H1 (cell line): ENCODE data around the gene TNS4. TPM values are rescaled to one million over a fixed set of nuclear protein-coding genes. Genes with fewer than 3 reads are reported as not detected.

Experiments
- CHD2 ChIP-seq: IDR thresholded peaks from 2 replicates; pipeline ENCODE4 v1.6.1; 2012; ENCODE audit warnings: low read length, improper control_type of control experiment
- HDAC2 ChIP-seq, 2 experiments: fragments of 300-600 bp in 1 of 2; sonication (generic) in 1 of 2; IDR thresholded peaks; 2 replicates each; pipeline ENCODE4 v1.6.1; 2011 to 2012; ENCODE audit warnings: low read depth in 2 of 2, low read length in 2 of 2, mild to moderate bottlenecking in 2 of 2, moderate library complexity in 2 of 2, borderline replicate concordance in 1 of 2, inconsistent platforms in 1 of 2
- JUND ChIP-seq: IDR thresholded peaks from 2 replicates; pipeline ENCODE4 v1.6.1; 2011; ENCODE audit warnings: mild to moderate bottlenecking, improper control_type of control experiment, low read length
- POLR2A ChIP-seq, 2 experiments: IDR thresholded peaks; 1 replicate in 1 of 2; 2 replicates in 1 of 2; pipeline ENCODE4 v1.6.1; 2011; ENCODE audit warnings: low read depth in 2 of 2, low read length in 2 of 2, mild to moderate bottlenecking in 2 of 2; ENCODE audit errors: control extremely low read depth in 1 of 2
- POLR2AphosphoS5 ChIP-seq: IDR thresholded peaks from 2 replicates; pipeline ENCODE4 v1.6.1; 2011; ENCODE audit warnings: low read depth, low read length
- RFX5 ChIP-seq: IDR thresholded peaks from 2 replicates; pipeline ENCODE4 v1.6.1; 2011; ENCODE audit warnings: low read depth, low read length, improper control_type of control experiment, borderline replicate concordance
- SP4 ChIP-seq: IDR thresholded peaks from 2 replicates; pipeline ENCODE4 v1.6.1; 2012; ENCODE audit warnings: low read length, inconsistent platforms
- SUZ12 ChIP-seq: fragments of 200-600 bp; sonication (generic); IDR thresholded peaks from 2 replicates; pipeline ENCODE4 v1.6.1; 2012; ENCODE audit warnings: mild to moderate bottlenecking, inconsistent platforms, low read length, moderate library complexity, mixed read lengths
- TAF1 ChIP-seq: IDR thresholded peaks from 2 replicates; pipeline ENCODE4 v1.6.1; 2011; ENCODE audit warnings: mild to moderate bottlenecking, low read depth, low read length
- TCF12 ChIP-seq: IDR thresholded peaks from 2 replicates; pipeline ENCODE4 v1.6.1; 2011; ENCODE audit warnings: low read depth, mild to moderate bottlenecking, low read length
- polyA plus RNA-seq, 7 experiments: library from polyadenylated mRNA; depleted of rRNA in 3 of 7; stranded (reverse) in 5 of 7; unstranded in 2 of 7; fragments of >200 nt in 5 of 7; fragments of 200-250 nt in 2 of 7; gene quantifications; 1 replicate in 5 of 7; 2 replicates in 1 of 7; 4 replicates in 1 of 7; pipeline versions ENCODE4 v1.2.1 to v1.2.3, GENCODE V29; 2011 to 2013; ENCODE audit warnings: missing spikeins in 2 of 7, mixed read lengths in 2 of 7
- total RNA-seq: library from RNA; stranded (reverse); fragmentation: NEBNext Ultra II Directional; extraction: Animal tissue kit (Norgen Biotek cat#: 25700); gene quantifications from 2 replicates; pipeline ENCODE4 v1.2.1, GENCODE V29; 2021
- TF ChIP-seq, protein P1 (sequence below): IDR thresholded peaks from 2 replicates; pipeline ENCODE4 v1.6.1; 2012; ENCODE audit warnings: inconsistent platforms

The TNS4 gene
- total and polyA plus RNA-seq, 2 of the 8 experiments (the other 6 are each of a cell fraction or from before 2014, with no cell fraction given), result 0.20 to 0.21 TPM

DNA sequence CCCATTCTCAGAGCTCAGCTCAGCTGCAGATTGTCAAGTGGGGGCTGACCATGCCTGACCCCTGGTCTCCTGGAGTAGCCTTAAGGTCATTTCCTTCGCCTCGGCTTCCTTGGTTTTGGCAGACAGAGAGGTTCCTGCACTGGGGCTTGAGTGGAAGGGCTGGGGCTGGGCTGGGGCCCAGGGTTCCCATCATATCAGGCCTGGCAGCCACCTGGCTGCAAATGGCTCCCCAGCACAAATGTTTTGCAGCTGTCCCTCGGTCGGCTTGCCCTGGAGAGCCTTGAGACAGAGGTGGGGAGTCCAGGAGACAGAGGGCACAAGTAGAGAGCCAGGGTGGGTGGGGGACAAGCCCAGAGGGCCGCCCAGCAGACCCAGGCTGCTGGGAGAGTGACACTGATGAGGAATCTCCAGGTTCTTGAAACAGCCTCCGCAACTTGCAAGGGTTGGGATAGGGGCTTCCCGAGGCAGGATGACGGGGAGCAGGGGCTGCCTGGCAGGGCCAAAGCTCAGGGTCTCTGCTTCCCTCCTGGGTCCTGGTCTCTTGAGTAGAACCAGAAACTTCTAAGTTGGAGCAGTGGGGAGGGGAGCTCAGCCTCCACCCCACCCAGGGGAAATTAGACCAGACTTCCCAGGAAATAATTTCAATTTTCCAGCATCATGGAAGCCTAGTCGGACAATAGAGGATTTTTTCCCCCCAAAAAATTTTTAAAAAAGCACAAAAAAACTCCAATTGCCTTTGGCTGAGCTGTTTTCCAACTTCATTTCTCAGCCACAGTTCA lies 38.9 kb downstream of the TNS4 start (continued):
- TF ChIP-seq POLR2AphosphoS5 (no peak), POLR2A (IDR thresholded peaks at IDR 0.05; ENCODE audit: control extremely low read depth in 1 of 2, low read depth in 2 of 2, low read length in 2 of 2) (no peak), RFX5 (no peak), SUZ12 (no peak), JUND (no peak), TCF12 (no peak), HDAC2 (IDR thresholded peaks at IDR 0.05; ENCODE audit: borderline replicate concordance in 1 of 2, low read depth in 2 of 2, low read length in 2 of 2) (no peak), TAF1 (no peak), SP4 (no peak), CHD2 (no peak)
- TF ChIP-seq, protein P1, sequence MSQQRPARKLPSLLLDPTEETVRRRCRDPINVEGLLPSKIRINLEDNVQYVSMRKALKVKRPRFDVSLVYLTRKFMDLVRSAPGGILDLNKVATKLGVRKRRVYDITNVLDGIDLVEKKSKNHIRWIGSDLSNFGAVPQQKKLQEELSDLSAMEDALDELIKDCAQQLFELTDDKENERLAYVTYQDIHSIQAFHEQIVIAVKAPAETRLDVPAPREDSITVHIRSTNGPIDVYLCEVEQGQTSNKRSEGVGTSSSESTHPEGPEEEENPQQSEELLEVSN, result no peak
